Testis (tissue), 2 donors: ENCODE data around the gene ULBP3.

ENCODE experiments used
- POLR2A ChIP-seq: fragments of 450-650 bp; IDR thresholded peaks from one replicate; pipeline ENCODE4 v1.6.1; 2017; ENCODE audit warnings: antibody characterized with exemption, mild to moderate bottlenecking, moderate library complexity
- TF ChIP-seq, protein P1 (sequence below), 3 experiments: fragments of 450-650 bp in 2 of 3; fragments of 200-600 bp in 1 of 3; sonication (generic) in 1 of 3; IDR thresholded peaks; one replicate each; pipeline ENCODE4 v1.5.1; 2016 to 2019; ENCODE audit warnings: antibody characterized with exemption in 3 of 3, mild to moderate bottlenecking in 2 of 3, moderate library complexity in 1 of 3

DNA sequence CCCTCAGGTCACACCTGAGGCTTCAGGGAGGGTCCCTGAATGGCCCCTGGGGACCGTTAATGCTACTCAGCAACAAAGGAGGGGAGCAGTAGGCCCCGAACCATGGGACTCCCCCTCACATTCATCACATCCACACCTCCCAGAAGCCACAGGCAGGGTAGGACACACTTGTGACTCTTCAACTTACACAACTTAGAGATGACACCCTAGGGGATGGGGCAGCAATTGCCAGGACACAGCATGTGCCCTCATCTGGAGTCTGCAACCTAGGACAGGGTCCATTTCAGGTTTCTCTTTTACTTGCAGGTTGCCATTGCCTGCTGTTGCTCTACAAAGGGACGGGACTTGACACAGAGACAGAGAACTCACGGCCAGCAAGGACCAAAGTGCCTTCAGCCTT is 770 bp downstream of the ULBP3 start:
- TF ChIP-seq, protein P1, sequence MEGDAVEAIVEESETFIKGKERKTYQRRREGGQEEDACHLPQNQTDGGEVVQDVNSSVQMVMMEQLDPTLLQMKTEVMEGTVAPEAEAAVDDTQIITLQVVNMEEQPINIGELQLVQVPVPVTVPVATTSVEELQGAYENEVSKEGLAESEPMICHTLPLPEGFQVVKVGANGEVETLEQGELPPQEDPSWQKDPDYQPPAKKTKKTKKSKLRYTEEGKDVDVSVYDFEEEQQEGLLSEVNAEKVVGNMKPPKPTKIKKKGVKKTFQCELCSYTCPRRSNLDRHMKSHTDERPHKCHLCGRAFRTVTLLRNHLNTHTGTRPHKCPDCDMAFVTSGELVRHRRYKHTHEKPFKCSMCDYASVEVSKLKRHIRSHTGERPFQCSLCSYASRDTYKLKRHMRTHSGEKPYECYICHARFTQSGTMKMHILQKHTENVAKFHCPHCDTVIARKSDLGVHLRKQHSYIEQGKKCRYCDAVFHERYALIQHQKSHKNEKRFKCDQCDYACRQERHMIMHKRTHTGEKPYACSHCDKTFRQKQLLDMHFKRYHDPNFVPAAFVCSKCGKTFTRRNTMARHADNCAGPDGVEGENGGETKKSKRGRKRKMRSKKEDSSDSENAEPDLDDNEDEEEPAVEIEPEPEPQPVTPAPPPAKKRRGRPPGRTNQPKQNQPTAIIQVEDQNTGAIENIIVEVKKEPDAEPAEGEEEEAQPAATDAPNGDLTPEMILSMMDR (IDR thresholded peaks at IDR 0.05): no peak
- no peak for TF ChIP-seq POLR2A
